Fibroblast of mammary gland (primary cell): ENCODE results near the gene C19orf12.

Experiments used
- DNase-seq: peaks from one replicate; pipeline ENCODE4 v3.0.0-alpha.2; 2010; ENCODE audit warnings: low read depth
- H3K4me3 ChIP-seq: 2 replicates; pipeline ENCODE4 v1.5.1; 2011; ENCODE audit warnings: low read depth, mild to moderate bottlenecking, low read length, moderate library complexity; ENCODE audit not compliant: control insufficient read depth
- TF ChIP-seq, protein P1 (sequence below): conservative IDR thresholded peaks from 2 replicates; pipeline ENCODE4 v1.5.1; 2011; ENCODE audit warnings: low read depth, low read length, inconsistent platforms; ENCODE audit not compliant: control insufficient read depth, insufficient read depth

Gene C19orf12

DNA sequence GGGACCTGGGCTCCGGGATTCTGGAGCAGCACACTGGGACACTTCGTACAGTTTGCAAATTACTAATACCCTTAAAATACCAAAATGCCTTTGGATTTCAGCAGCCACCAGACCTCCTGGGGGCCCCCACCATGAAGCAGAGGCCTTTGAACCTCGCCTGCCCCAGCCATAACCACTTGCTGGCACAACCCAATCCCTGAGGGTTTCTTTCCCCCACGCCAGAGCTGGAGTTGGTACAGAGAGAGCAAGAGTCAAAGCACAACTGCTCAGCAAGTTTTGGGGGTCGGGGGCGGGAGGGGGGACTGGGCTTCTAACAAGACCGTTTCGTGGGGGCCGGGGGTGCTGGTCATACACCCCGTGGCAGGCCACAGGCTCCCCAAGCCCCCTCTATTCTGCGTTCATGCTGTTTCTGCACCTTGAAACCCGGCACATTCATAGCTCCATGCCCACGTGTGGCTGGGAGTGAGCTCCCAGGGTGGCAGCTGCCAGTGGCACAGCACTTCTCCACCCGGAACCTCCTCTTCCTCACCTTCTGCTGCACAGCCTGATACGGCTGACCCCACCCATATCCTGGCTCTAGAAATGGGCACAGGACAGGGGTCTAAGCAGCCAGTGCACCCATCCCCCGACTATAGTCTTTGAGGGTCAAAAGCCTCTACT, 32.7 kb downstream of the C19orf12 start:
- H3K4me3 ChIP-seq = no peak overlapping the region
- DNase-seq = no peak
- TF ChIP-seq, protein P1, sequence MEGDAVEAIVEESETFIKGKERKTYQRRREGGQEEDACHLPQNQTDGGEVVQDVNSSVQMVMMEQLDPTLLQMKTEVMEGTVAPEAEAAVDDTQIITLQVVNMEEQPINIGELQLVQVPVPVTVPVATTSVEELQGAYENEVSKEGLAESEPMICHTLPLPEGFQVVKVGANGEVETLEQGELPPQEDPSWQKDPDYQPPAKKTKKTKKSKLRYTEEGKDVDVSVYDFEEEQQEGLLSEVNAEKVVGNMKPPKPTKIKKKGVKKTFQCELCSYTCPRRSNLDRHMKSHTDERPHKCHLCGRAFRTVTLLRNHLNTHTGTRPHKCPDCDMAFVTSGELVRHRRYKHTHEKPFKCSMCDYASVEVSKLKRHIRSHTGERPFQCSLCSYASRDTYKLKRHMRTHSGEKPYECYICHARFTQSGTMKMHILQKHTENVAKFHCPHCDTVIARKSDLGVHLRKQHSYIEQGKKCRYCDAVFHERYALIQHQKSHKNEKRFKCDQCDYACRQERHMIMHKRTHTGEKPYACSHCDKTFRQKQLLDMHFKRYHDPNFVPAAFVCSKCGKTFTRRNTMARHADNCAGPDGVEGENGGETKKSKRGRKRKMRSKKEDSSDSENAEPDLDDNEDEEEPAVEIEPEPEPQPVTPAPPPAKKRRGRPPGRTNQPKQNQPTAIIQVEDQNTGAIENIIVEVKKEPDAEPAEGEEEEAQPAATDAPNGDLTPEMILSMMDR = no peak

DNA sequence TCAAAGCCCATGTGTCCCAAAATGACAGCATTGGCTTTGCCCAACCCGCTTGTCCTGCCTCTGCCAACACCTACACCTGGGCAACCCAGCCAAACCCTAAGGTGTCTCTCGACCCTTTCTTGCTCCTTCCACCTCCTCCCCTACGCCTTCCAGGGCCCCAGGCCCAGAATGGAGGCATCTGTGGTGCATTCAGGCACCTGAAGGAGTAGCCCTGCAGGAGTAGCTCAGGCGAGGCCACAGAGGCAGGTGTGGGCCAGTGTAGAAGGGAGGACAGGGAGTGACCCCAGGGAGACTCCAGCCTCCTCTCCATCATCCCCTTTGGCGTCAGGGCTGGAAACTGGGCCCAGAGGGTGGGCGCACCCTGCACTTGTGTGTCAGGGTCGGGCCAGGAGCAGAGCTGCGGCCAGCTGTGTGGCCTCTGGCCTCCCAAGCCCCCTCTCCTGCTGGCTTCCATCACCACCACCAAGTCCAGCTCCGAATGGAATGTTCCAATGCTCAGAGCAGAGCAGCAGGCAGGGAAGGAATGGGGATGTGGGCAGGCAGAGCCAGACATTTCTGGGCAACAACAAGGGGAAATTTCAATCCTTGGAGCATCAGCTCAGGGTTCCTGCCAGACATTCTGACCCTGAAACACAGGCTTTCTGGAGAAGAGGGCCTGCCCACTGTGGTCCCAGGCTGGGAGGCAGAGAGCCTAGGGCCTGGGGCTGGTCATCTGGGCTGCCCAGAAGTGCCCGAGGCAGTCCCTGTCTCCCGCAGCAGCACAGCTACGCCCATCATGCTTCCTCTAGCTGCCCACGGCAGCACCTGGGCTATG, 33.4 kb downstream of the C19orf12 start:
- H3K4me3 ChIP-seq = no peak overlapping the region
- TF ChIP-seq, protein P1 = no peak

DNA sequence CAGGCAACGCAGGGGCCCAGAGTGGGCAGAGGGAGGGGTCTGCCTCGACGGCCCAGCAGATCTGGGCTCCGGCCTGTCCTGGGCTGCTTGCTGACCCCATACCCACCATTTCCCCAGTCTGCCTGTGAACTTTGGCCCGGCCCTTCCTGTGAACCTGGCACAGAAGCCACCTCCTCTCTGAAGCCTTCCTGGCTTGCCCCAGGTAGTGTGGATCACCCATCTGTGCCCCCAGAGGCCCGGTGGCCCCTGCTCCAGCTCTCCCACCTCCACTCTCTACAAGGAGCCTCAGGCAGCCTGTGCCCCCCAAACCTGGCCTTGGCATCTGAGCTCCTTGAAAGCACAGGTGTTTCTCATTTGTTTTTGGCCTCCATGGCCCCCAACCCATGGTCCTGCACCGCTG, 34.1 kb downstream of the C19orf12 start:
- TF ChIP-seq, protein P1 = no peak
- H3K4me3 ChIP-seq = no peak overlapping the region
- no peak for DNase-seq

More for the DNA sequence above, 33.4 kb downstream of the C19orf12 start:
- no peak for DNase-seq

DNA sequence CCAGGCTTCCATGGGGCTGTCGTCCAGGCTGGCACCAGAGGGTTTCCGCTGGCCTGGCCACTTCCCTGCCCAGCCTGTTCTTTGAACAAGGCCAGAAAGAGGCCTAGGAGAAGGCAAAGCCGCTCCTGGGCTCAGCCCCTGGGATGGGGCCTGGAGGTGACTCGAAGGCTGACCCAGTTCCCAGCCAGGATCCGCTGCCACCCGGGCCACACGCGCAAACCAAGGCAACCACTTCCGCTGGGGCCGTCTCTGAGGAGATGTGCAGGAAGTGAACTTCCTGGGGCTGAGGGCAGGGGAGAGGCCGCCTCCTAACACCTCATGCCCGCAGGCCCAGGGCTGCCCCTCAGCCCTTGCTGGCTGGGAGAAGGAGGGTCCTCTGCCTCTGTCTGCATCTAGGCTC, 34.6 kb downstream of the C19orf12 start:
- TF ChIP-seq, protein P1 = no peak
- DNase-seq = no peak
- no peak overlapping the region for H3K4me3 ChIP-seq

DNA sequence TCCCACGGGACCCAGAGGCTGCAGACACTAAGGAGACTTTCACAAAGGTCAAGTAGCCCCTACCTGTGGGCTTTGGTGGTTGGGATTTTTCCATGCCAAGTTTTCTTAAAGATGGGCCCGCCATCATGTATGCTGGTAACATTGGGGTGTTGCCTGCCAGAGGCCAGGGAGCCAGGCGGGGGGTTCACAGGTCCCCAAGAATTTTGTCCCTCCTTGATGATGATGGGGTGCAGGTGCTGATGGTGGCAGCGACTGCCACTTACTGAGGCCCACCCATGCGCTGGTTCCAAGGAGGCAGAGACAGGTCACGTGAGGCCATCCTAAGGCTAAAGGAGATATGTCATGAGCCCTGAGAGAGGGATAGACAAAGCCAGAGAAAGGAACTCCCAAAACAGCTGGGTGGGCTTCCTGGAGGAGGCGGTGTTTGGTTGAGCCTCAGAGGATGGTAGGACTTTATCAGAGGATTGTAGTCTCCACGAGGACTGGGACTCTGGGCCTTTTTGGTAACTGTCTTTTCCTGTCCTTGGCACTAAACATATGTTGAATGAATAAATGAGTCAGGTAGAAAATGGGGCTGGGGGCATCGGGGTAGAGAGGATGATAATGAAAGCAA, 35.4 kb downstream of the C19orf12 start:
- no peak overlapping the region for H3K4me3 ChIP-seq
- TF ChIP-seq, protein P1 = no peak
- no peak for DNase-seq

DNA sequence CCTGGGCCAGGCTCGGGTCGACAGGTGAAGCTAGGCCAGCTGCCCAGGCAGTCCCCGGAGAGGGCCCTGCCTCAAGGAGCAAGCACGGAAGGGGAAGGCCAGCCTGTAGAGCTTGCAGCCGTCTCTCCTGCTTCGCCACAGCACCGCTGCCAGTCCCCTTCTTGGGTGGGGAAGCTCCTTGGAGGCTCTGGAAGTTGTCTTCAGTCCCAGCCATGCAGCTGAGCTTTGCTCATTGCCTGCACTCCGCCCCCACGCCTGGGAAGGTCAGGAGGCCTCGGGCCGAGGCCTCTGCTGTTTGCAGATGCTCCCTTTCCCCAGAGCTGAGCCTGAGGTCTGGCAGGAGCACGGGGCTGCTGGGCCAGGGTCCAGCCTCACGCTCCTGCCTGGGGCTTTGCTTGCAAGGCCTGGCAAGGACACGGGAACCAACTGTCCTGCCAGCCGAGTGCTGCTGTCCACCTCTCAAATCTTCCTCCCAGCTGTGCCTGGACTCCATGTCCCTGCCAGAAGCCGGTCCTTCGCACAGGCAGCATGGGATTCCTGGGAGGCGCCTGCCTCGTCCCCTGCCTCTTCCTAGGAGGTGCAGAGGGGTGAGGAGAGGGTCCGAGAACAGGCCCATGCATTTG, 36.5 kb downstream of the C19orf12 start:
- DNase-seq = peak; percentile 54
- TF ChIP-seq, protein P1 = no peak
- H3K4me3 ChIP-seq = no peak overlapping the region
